ENCODE data around the gene GMDS.

DNA sequence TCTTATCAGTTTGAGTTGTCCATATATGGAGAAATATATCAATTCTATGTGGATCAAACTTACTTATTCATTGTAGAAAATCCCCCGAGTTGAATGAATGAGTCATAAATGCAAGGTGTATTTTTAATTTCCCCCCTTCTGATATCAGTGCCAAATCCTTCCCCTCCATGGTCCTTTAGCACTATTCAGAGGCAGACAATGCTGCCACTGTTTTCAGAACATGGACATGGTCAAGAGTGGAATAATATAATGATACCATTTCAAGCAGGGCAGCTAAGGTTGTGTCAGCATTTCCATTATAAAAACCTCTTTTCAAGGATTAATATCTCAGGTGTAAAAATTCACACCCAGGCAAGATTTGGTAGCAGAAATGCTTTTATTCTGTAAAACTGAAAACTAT is 391.6 kb downstream of the GMDS start:
- TF ChIP-seq EZH2 (IDR thresholded peaks at IDR 0.05; ENCODE audit: insufficient read depth, poor library complexity, severe bottlenecking) (no peak), EZH2phosphoT487 (IDR thresholded peaks at IDR 0.05; ENCODE audit: insufficient read depth, low read depth) (no peak)
